HG03457 (cell line): ENCODE measurements around the gene ATXN2L.
"Not testable (repeated sequence)": the region's sequence is repeated elsewhere in the genome, so short reads cannot be mapped to it uniquely, and the experiment has no call there.

Experiments used
- ATAC-seq: cut with Tn5 transposase; IDR thresholded peaks from one replicate; pipeline ENCODE4 v1.9.1; 2021; ENCODE audit warnings: moderate number of reproducible peaks; ENCODE audit not compliant: unreplicated experiment

Gene ATXN2L, protein sequence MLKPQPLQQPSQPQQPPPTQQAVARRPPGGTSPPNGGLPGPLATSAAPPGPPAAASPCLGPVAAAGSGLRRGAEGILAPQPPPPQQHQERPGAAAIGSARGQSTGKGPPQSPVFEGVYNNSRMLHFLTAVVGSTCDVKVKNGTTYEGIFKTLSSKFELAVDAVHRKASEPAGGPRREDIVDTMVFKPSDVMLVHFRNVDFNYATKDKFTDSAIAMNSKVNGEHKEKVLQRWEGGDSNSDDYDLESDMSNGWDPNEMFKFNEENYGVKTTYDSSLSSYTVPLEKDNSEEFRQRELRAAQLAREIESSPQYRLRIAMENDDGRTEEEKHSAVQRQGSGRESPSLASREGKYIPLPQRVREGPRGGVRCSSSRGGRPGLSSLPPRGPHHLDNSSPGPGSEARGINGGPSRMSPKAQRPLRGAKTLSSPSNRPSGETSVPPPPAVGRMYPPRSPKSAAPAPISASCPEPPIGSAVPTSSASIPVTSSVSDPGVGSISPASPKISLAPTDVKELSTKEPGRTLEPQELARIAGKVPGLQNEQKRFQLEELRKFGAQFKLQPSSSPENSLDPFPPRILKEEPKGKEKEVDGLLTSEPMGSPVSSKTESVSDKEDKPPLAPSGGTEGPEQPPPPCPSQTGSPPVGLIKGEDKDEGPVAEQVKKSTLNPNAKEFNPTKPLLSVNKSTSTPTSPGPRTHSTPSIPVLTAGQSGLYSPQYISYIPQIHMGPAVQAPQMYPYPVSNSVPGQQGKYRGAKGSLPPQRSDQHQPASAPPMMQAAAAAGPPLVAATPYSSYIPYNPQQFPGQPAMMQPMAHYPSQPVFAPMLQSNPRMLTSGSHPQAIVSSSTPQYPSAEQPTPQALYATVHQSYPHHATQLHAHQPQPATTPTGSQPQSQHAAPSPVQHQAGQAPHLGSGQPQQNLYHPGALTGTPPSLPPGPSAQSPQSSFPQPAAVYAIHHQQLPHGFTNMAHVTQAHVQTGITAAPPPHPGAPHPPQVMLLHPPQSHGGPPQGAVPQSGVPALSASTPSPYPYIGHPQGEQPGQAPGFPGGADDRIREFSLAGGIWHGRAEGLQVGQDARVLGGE

DNA sequence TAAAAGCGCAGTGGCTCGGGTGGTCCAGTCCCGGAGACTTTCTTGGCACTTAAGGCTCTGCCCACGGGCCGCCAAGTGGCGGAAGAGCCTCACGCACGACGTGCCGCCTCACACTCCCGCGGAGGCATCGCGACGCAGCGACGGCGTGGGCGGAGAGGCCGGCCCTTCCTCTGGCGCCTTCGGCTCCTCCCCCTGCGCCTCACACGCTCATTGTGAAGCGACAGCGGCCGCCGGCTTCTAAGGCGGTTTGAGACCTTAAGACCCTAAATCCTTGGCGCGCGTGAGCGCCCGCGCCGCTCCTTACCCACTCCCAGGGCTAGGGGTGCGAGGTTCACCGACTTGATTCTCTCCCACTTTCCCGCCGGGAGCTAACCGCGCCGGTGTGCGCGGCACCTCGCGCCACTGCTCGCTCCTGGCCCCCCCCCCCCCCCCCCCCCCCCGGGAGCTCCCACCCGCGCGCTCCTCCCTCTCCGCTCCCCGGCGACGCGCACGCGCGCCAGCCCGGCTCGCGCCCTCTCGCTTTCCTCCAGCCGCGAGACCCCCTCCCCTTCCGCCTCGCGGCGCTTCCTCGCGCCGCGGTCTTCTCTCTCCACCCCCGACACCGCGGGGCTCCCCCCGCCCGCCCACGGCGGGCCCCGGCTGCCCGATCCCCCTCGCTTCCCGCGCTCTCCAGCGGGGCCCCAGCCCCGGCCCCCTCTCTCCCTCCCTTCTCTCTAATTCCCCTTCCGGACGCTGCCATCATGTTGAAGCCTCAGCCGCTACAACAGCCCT is at the start of gene ATXN2L:
Gene ATXN2L, plus strand, starts transcription at position 480 of the 771 bp plus-strand sequence. Its CDS starts 261 bp downstream, at position 741.
- ATAC-seq = peak; percentile 33

DNA sequence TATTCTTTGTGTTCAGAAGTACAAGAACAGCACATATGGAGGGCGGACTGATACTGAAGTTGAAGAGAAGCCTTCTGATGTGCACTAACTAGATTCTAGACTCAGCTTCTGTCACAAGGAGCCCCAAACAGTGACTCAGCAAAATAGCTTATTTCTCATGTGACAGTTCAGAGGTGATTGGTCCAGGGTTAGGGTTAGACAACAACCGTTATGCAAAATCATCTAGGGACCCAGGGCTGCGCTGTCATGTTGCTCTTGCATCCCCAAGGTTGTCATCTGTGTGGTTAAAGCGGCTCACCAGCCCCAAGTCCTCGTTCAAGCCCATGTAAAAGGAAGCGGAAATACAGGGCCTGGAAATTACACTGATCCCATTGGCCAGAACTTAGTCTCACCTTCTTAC is 41.1 kb upstream of the ATXN2L start:
- ATAC-seq = not testable (repeated sequence)

DNA sequence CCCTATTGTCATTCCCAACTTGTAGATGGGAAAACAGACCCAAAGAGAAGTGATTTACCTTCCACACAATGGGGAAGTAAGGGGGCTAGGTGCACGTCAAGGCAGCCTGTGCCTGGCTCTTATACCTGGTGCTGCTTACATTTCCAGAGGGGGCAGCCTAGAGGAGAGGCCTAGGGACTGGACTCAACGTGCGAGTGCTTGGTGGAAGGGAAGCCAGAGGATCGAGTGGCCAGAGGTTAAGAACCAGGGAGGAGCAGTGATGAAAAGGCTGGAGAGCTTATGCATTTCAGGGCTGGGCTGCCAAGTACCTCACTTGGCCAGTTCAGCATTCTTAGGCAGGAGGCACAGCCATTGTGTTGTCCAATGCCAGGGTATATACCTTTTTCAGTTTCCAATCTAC is 40.4 kb upstream of the ATXN2L start:
- ATAC-seq = not testable (repeated sequence)

DNA sequence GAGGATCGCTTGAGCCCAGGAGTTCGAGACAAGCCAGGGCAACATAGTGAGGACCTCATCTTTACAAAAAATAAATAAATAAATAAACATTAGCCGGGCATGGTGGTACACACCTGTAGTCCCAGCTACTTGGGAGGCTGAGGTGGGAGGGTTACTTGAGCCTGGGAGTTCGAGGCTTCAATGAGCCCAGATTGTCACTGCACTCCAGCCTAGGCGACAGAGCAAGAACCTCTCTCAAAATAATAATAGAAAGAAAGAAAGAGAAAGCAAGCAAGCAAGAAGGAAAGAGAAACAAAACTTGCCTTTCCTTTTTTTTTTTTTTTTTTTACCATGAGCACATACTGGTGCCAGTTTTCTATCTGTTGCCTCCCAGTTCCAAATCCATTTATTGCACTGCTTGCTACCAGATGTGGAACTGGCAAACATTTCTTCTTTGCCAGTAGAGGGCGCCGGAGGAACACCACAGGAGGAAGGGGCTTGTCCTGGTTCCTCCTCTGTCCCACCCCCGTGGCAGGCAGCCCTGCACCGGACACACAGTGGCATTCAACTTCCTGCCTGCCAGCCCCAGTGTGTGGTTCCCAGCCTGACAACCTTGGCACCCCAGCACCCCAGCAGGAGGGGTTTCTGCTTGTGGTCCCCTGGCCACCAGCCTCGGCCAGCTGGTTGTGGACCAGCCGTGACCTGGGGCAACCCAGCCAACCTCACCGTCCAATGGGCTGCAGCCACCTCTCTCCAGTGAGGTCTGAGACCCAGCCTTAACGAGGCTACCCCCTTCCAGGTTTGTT is 20.4 kb upstream of the ATXN2L start:
- not testable (repeated sequence) for ATAC-seq

DNA sequence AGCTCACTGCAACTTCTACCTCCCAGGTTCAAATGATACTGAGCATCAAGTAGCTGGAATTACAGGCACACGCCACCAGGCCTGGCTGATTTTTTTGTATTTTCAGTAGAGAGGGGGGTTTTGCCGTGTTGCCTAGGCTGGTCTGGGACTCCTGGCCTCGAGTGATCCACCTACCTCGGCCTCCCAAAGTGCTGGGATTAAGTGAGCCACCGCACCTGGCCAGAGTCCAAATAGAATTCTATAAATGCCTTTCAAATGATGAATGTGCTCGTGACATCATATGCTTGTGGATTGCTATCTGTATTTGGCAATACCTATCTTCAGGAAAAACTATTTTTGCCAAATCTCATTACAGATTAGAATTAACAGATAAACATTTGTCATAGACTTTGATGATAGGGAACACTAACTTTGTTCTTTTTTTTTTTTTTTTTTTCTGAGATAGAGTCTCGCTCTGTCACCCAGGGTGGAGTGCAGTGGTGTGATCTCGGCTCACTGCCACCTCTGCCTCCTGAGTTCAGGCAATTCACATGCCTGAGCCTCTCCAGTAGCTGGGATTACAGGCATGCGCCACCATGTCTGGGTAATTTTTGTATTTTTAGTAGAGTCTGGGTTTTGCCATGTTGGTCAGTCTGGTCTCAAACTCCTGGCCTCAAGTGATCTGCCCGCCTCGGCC is 15.2 kb upstream of the ATXN2L start:
- ATAC-seq = not testable (repeated sequence)

DNA sequence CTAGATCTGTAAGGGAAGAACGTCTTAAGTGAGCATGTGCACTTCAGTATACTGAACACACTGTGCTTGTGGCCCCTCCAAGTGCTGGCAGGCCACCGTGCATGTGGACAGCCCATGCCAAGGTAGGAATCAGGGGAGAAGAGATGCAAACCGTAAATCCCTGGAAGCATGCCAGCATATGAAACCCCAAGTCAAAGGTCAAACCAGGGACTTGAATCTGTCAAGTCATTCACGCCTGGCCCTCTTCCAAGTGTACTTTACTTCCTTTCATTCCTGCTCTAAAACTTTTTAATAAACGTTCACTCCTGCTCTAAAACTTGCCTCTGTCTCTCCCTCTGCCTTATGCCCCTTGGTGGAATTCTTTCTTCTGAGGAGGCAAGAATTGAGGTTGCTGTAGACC is 2.8 kb upstream of the ATXN2L start:
- ATAC-seq = no peak

DNA sequence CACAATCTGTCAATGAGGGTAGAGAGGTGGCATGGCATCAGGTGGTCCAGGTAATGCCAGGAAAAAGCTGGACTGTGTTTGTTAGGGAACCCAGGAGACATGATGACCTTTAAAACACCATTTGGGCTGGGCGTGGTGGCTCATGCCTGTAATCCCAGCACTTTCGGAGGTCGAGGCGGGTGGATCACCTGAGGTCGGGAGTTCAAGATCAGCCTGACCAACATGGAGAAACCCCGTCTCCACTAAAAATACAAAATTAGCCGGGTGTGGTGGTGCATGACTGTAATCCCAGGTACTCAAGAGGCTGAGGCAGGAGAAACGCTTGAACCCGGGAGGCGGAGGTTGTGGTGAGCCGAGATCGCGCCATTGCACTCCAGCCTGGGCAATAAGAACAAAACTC is 2.3 kb upstream of the ATXN2L start:
- ATAC-seq = not testable (repeated sequence)

DNA sequence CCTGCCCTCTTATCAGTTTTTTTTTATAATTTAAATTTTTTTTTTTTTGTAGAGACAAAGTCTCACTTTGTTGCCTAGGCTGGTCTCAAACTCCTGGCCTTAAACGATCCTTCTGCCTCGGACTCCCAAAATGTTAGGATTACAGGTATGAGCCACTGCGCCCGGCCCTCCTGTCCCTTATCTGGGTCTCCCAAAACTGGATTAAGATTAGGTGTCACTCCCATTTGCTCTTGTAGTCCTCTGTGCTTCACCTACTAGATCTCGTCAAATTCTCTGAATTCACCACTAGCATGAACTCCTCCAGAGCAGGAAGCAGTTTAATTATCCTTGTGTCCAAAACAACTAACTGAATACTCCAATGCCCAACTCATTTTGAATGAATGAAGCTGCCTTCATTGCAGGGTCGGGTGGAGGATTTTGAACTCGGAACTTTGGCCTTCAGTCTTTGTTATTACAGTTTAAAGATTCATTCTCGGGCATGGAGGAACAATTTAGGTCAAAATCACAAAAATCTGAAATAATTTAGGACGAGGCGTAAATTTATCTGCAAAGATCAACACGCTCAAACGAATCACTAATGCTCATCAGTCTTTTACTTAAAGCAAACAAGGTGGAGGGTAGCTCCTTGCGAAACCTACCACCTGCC is 802 bp upstream of the ATXN2L start:
- no peak for ATAC-seq

DNA sequence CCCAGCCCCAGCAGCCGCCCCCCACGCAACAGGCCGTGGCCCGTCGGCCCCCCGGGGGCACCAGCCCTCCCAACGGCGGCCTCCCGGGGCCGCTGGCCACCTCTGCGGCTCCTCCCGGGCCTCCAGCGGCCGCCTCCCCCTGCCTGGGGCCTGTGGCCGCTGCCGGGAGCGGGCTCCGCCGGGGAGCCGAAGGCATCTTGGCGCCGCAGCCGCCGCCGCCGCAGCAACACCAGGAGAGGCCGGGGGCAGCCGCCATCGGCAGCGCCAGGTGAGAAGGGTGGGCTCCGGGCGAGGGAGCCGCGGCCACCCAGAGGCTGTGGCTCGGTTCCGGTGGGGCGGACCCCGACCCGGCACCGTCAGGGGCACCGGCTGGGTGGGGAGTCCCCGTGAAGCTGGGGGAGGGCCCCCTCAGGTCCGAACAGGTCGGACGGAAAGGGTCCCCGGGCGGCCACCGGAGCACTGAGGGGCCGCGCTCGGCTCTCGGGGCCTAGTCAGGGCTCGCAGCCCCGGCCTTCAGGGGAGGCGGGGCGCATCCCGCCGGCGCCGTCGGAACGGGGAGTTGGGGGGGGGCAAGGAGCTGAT is 583 bp downstream of the ATXN2L start:
- peak; percentile 19 for ATAC-seq

DNA sequence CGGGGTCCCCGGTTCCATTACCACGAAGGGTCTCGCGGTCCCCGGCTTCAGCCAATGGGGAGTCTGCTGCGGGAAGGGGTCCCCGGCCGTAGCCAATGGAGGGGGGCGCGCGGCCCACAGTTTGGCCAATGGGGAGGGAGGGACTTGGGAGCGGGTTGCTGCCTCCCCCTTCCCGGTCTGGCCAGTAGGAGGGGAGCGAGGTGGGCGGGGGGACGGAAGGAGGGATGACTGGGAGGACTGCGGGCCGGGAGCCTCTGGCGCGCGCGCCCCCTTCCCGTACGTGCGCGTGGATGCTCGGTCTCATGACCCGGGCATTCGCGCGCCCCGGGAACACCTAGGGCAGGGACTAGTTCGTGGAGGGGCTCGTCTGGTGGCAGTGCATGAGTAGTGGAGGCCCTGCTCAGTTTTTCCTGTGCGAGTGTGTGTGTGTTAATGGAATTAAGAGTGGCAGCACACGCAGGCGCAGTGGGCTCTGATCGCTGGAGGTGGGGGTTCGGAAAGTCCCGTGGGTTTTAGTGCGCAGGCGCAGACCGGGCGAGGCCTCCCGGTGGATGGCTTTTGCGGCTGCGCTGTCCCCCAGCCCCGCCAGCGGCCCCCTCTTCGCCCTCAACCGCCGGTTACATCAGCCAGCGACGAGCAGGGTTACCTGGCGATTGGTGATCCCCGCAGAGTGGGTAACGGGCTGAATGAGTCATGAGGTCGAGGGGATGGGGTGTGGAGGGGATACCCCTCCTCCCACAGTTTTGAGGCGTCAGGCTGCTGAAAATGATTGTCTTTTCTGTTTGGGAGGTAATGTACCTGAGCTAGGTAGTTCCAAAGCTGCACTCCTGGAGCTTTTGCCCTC is 1.3 kb downstream of the ATXN2L start:
- ATAC-seq = peak; percentile 31

DNA sequence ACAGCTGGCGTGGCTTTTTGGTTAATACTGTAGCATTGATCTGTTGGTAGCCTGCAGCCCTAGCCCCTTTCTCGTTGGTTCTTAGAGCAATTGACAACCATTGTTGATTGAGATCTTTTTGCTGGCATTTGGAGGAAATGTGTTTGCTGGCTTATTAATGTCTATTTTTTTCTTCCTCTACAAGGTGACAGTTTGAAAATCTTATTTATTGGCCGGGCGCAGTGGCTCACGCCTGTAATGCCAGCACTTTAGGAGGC is 1.8 kb downstream of the ATXN2L start:
- ATAC-seq = no peak

DNA sequence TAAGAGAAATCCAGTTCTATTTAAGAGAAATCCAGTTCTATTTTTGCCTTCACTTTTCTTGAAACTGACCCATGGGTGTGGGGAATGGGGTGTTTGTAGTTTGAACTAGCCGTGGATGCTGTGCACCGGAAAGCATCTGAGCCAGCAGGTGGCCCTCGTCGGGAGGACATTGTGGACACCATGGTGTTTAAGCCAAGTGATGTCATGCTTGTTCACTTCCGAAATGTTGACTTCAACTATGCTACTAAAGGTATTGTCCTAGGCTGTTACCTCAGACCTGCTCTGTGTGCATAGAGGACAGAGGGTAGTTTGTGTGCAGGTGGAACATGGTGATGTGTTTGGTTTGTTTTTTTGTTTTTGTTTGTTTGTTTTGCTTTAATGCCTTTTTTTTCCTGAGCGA is 3.3 kb downstream of the ATXN2L start:
- ATAC-seq = no peak

DNA sequence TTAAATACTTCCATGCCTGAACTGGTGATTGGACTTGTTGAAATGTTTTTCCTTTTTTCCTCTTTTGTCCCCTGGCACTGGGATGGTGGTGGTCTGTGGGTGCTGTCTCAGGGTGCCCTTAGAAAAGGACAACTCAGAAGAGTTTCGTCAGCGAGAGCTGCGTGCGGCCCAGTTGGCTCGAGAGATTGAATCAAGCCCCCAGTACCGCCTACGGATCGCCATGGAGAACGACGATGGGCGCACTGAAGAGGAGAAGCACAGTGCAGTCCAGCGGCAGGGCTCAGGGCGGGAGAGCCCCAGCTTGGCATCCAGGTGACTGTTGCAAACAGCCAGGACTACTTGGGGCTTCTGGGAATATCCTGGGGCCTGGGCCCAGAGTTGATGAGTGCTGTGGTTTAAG is 6.9 kb downstream of the ATXN2L start:
- ATAC-seq = no peak

DNA sequence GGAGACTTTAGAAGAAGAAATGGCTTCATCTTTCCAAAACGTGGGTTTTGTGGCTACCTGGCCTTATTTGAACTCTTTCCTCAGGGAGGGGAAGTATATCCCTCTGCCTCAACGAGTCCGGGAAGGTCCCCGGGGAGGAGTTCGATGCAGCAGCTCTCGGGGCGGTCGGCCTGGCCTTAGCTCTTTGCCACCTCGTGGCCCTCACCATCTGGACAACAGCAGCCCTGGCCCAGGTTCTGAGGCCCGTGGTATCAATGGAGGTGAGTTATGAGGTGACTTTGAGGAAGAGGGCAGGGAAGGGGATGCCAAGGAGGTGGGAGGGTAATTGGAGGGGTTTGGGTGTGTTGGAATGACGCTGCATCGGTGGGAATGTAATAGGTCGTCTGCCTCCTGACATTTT is 7.7 kb downstream of the ATXN2L start:
- ATAC-seq = no peak

DNA sequence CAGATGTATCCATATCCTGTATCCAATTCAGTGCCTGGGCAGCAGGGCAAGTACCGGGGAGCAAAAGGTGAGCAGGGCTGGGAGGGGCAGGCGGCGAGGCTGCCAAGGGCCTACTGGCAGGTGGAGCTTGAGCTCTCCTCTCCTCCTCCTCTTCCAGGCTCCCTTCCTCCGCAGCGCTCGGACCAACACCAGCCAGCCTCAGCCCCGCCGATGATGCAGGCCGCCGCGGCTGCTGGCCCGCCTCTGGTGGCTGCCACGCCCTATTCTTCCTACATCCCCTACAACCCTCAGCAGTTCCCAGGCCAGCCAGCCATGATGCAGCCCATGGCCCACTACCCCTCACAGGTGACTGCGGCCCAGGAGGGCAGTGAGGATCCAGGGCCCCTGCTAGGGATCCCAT is 11.6 kb downstream of the ATXN2L start:
- no peak for ATAC-seq

DNA sequence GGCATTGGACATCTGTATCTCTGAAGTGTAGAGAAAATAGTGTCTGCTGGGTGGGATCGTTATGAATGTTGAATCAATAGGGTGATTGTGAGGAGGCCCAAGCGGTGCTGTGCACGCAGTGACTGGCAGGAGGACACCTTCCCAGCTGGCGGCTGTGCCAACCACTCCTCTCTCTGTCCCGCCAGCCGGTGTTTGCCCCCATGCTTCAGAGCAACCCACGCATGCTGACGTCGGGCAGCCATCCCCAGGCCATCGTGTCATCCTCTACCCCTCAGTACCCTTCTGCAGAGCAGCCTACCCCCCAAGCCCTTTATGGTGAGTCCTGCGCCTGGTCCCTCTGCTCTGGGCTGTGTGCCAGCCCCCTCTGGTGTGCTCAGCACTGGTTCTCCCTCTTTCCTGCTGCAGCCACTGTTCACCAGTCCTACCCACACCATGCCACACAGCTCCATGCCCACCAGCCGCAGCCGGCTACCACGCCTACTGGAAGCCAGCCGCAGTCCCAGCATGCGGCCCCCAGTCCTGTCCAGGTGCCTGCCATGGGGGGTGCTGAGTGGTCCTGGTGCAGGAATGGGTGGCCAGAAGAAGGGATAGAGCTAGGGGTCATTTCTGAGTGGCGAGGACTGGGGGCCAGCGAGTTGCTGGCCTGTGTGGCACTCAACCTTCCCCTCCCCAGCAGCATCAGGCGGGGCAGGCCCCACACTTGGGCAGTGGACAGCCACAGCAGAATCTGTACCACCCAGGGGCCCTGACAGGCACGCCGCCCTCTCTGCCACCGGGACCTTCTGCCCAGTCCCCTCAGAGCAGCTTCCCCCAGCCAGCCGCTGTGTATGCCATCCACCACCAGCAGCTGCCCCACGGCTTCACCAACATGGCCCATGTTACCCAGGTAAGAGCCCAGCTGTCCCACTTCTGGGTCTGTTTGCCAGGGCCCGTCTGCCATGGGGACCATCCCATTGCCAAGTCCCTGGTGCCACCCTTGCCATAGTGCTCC is 12.4 kb downstream of the ATXN2L start:
- ATAC-seq = no peak
